SK-N-MC (cell line): ENCODE results near the gene ZYX.

Experiments
- EZH2 ChIP-seq: fragments of 200-600 bp; sonication (generic); IDR thresholded peaks from one replicate; pipeline ENCODE4 v1.6.1; 2017; ENCODE audit warnings: antibody characterized with exemption
- POLR2AphosphoS5 ChIP-seq: IDR thresholded peaks from 2 replicates; pipeline ENCODE4 v1.6.1; 2012; ENCODE audit warnings: mild to moderate bottlenecking, low read depth, low read length, borderline replicate concordance

DNA sequence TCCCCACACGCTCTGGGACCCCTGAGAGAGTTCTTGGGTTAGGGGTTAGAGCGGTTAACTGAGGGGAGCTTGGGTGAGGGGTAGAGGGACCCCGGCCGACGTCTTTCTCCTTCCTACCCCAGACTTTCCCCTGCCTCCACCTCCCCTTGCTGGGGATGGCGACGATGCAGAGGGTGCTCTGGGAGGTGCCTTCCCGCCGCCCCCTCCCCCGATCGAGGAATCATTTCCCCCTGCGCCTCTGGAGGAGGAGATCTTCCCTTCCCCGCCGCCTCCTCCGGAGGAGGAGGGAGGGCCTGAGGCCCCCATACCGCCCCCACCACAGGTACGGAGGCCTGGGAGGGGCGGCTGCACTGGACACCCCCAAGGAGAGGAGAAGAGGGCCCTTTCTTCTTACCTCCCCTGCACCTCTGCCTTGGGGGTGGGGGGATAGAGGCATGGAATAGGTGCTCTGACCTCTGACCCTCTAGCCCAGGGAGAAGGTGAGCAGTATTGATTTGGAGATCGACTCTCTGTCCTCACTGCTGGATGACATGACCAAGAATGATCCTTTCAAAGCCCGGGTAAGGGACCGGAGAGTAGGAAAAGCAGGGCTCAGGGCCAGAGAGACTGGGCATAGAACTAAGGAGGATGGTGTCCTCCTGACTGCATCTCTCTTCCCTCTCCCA is 1.1 kb downstream of the ZYX start:
- TF ChIP-seq EZH2 (no peak), POLR2AphosphoS5 (no peak)
